H9 (cell line): ENCODE results near the gene SEC23A. TPM values are rescaled to one million over a fixed set of nuclear protein-coding genes. Genes with fewer than 3 reads are reported as not detected.
A peak's percentile ranks its signal among the peaks of the same experiment; 100 is the strongest.

ENCODE experiments used
- DNase-seq: peaks from one replicate; pipeline ENCODE4 v3.0.0-alpha.2; 2017
- H2AFZ ChIP-seq: one replicate; pipeline ENCODE4 v1.6.1; 2013; ENCODE audit warnings: mild to moderate bottlenecking, low read length, control low read depth, moderate library complexity
- H2AK5ac ChIP-seq: 2 replicates; pipeline ENCODE4 v1.6.1; 2013; ENCODE audit warnings: low read length, control low read depth, mixed read lengths; ENCODE audit not compliant: insufficient read length
- H2BK120ac ChIP-seq: one replicate; pipeline ENCODE4 v1.6.1; 2013; ENCODE audit warnings: low read depth, mild to moderate bottlenecking, low read length, control low read depth, inconsistent platforms; ENCODE audit not compliant: poor library complexity, severe bottlenecking
- H2BK12ac ChIP-seq: 2 replicates; pipeline ENCODE4 v1.6.1; 2013; ENCODE audit warnings: low read length, control low read depth, mixed read lengths, low read depth; ENCODE audit not compliant: insufficient read length
- H2BK15ac ChIP-seq: 2 replicates; pipeline ENCODE4 v1.6.1; 2013; ENCODE audit warnings: low read depth, low read length, control low read depth
- H2BK20ac ChIP-seq: one replicate; pipeline ENCODE4 v1.6.1; 2013; ENCODE audit warnings: low read depth, mild to moderate bottlenecking, low read length, control low read depth, inconsistent platforms; ENCODE audit not compliant: poor library complexity, severe bottlenecking
- H2BK5ac ChIP-seq: 2 replicates; pipeline ENCODE4 v1.6.1; 2013; ENCODE audit warnings: low read length, control low read depth, mixed read lengths; ENCODE audit not compliant: insufficient read length
- H3K14ac ChIP-seq: 2 replicates; pipeline ENCODE4 v1.6.1; 2013; ENCODE audit warnings: low read length, control low read depth; ENCODE audit not compliant: insufficient read depth
- H3K18ac ChIP-seq: 2 replicates; pipeline ENCODE4 v1.6.1; 2013; ENCODE audit warnings: low read depth, mild to moderate bottlenecking, mixed read lengths, low read length, control low read depth; ENCODE audit not compliant: insufficient read length
- H3K23ac ChIP-seq: 2 replicates; pipeline ENCODE4 v1.6.1; 2013; ENCODE audit warnings: low read length, control low read depth, mixed read lengths, low read depth; ENCODE audit not compliant: insufficient read length
- H3K23me2 ChIP-seq: 2 replicates; pipeline ENCODE4 v1.6.1; 2013; ENCODE audit warnings: low read depth, mild to moderate bottlenecking, mixed read lengths, low read length, control low read depth; ENCODE audit not compliant: insufficient read length, poor library complexity, severe bottlenecking
- H3K27ac ChIP-seq: 2 replicates; pipeline ENCODE4 v1.5.1; 2013; ENCODE audit warnings: low read length, control low read depth, mixed read lengths, low read depth; ENCODE audit not compliant: insufficient read length
- H3K27me3 ChIP-seq: 2 replicates; pipeline ENCODE4 v1.6.1; 2013; ENCODE audit warnings: low read length, control low read depth, inconsistent platforms; ENCODE audit not compliant: insufficient read depth
- H3K4ac ChIP-seq: 2 replicates; pipeline ENCODE4 v1.6.1; 2013; ENCODE audit warnings: low read depth, mild to moderate bottlenecking, control low read depth, inconsistent platforms, low read length, moderate library complexity
- H3K4me1 ChIP-seq: 2 replicates; pipeline ENCODE4 v1.6.1; 2013; ENCODE audit warnings: low read length, control low read depth, inconsistent platforms; ENCODE audit not compliant: insufficient read depth
- H3K4me2 ChIP-seq: 2 replicates; pipeline ENCODE4 v1.6.1; 2013; ENCODE audit warnings: low read length, control low read depth, mixed read lengths; ENCODE audit not compliant: insufficient read length, insufficient read depth
- H3K56ac ChIP-seq: 2 replicates; pipeline ENCODE4 v1.6.1; 2013; ENCODE audit warnings: low read depth, mild to moderate bottlenecking, mixed read lengths, low read length, control low read depth; ENCODE audit not compliant: insufficient read length
- H3K79me1 ChIP-seq: 2 replicates; pipeline ENCODE4 v1.6.1; 2013; ENCODE audit warnings: low read depth, mild to moderate bottlenecking, moderate library complexity, low read length, control low read depth, inconsistent platforms; ENCODE audit not compliant: insufficient read depth, poor library complexity, severe bottlenecking
- H3K79me2 ChIP-seq: 2 replicates; pipeline ENCODE4 v1.6.1; 2013; ENCODE audit warnings: low read length, control low read depth, inconsistent platforms; ENCODE audit not compliant: insufficient read depth
- H3K9ac ChIP-seq: 2 replicates; pipeline ENCODE4 v1.6.1; 2013; ENCODE audit warnings: low read length, control low read depth, mixed read lengths; ENCODE audit not compliant: insufficient read length; ENCODE audit errors: extremely low read depth
- H3K9me3 ChIP-seq: one replicate; pipeline ENCODE4 v1.6.1; 2013; ENCODE audit warnings: low read depth, low read length, inconsistent platforms; ENCODE audit not compliant: control insufficient read depth
- H3T11ph ChIP-seq: one replicate; pipeline ENCODE4 v1.6.1; 2013; ENCODE audit warnings: mild to moderate bottlenecking, low read length, control low read depth, inconsistent platforms
- H4K20me1 ChIP-seq: one replicate; pipeline ENCODE4 v1.6.1; 2013; ENCODE audit not compliant: control insufficient read depth, insufficient read length, insufficient read depth
- H4K5ac ChIP-seq: 2 replicates; pipeline ENCODE4 v1.6.1; 2013; ENCODE audit warnings: low read depth, mild to moderate bottlenecking, mixed read lengths, low read length, control low read depth; ENCODE audit not compliant: insufficient read length
- H4K8ac ChIP-seq: replicated peaks from 2 replicates; pipeline ENCODE4 v1.6.1; 2013; ENCODE audit warnings: low read length, control low read depth, mixed read lengths, low read depth; ENCODE audit not compliant: insufficient read length
- H4K91ac ChIP-seq: 2 replicates; pipeline ENCODE4 v1.6.1; 2013; ENCODE audit warnings: low read depth, mild to moderate bottlenecking, moderate library complexity, mixed read lengths, low read length, control low read depth; ENCODE audit not compliant: insufficient read length
- H3K27ac Mint-ChIP-seq, 3 experiments: 2 replicates in 2 of 3; 3 replicates in 1 of 3; pipeline ENCODE4 v1.8.0; 2020 to 2021; ENCODE audit warnings: mixed read lengths in 3 of 3, mild to moderate bottlenecking in 1 of 3, moderate library complexity in 1 of 3
- H3K27me3 Mint-ChIP-seq: 2 replicates; pipeline ENCODE4 v1.8.0; 2021; ENCODE audit warnings: low read depth, mild to moderate bottlenecking, moderate library complexity, mixed read lengths
- H3K36me3 Mint-ChIP-seq, 3 experiments: 2 replicates in 2 of 3; 3 replicates in 1 of 3; pipeline ENCODE4 v1.8.0; 2020 to 2021; ENCODE audit warnings: low read depth in 3 of 3, mixed read lengths in 3 of 3; ENCODE audit not compliant: insufficient read depth in 1 of 3
- H3K4me1 Mint-ChIP-seq, 2 experiments: 2 replicates each; pipeline ENCODE4 v1.8.0; 2020; ENCODE audit warnings: mixed read lengths in 2 of 2
- H3K4me3 Mint-ChIP-seq, 2 experiments: 2 replicates in 1 of 2; 3 replicates in 1 of 2; pipeline ENCODE4 v1.8.0; 2020 to 2021; ENCODE audit warnings: mild to moderate bottlenecking in 2 of 2, mixed read lengths in 2 of 2, moderate library complexity in 1 of 2
- H3K9me3 Mint-ChIP-seq, 2 experiments: 2 replicates in 1 of 2; 3 replicates in 1 of 2; pipeline ENCODE4 v1.8.0; 2020; ENCODE audit warnings: mild to moderate bottlenecking in 2 of 2, mixed read lengths in 2 of 2, moderate library complexity in 1 of 2
- CTCF ChIP-seq: fragments of 200-600 bp; sonication (generic); conservative IDR thresholded peaks from 3 replicates; pipeline ENCODE4 v1.8.0; 2021; ENCODE audit warnings: antibody characterized with exemption, mild to moderate bottlenecking
- WGBS: extraction: QIAGEN DNeasy Blood & Tissue Kit; methylation state at CpG from one replicate; pipeline ENCODE4 v1.1.7; 2013; ENCODE audit warnings: missing lambda C conversion rate, low lambda C conversion rate, mixed read lengths; ENCODE audit not compliant: insufficient read length; ENCODE audit errors: extremely low coverage; 5-methylcytosine and 5-hydroxymethylcytosine counted together
- total RNA-seq: library from RNA; stranded (reverse); gene quantifications from 2 replicates; pipeline ENCODE4 v1.2.1, GENCODE V29; 2021

The SEC23A gene
- total RNA-seq, 1 experiment from 2014 or later: 55.3 TPM

- Mint-ChIP-seq H3K9me3 (peaks cover 2 to 5% of the 10 kb centered on the region in 2 experiments; a peak in 2 of 5 replicates), H3K27me3 (no peaks in the 10 kb centered on the region), H3K27ac (no peak overlapping the region), H3K4me1 (peaks cover 16 to 19% of the 10 kb centered on the region in 2 experiments), H3K4me3 (no peak overlapping the region), H3K36me3 (peaks cover 0 to 12% (median 2%) of the 10 kb centered on the region in 3 experiments; a peak in 3 of 7 replicates)
- Histone ChIP-seq H3K23ac (no peak overlapping the region), H4K91ac (no peak overlapping the region), H3K79me1 (no peaks in the 10 kb centered on the region), H2BK12ac (no peak overlapping the region), H3K9me3 (no peaks in the 10 kb centered on the region), H3K27ac (no peak overlapping the region), H2BK120ac (no peak overlapping the region), H2BK5ac (no peak overlapping the region), H2AK5ac (no peak overlapping the region), H3K27me3 (no peaks in the 10 kb centered on the region), H2BK15ac (no peak overlapping the region), H3K23me2 (no peaks in the 10 kb centered on the region), H3K4me2 (no peak overlapping the region), H4K20me1 (no peaks in the 10 kb centered on the region), H3K14ac (no peak overlapping the region), H2AFZ (no peak overlapping the region), H3K56ac (no peak overlapping the region), H4K5ac (no peak overlapping the region), H3K18ac (no peak overlapping the region), H3T11ph (no peak overlapping the region), H3K4me1 (no peaks in the 10 kb centered on the region; the same call in 1 of the 2 replicates), H2BK20ac (no peak overlapping the region), H3K4ac (no peak overlapping the region), H4K8ac (no peak overlapping the region), H3K79me2 (no peaks in the 10 kb centered on the region), H3K9ac (no peak overlapping the region)
- no CpG with 5 or more reads among the region's 5 CpGs for WGBS
- no peak for DNase-seq
- TF ChIP-seq CTCF: peak; percentile 91
Measured at GRCh38 chr14:39015360-39015961, 87.6 kb downstream of the SEC23A start.
